Heart left ventricle (tissue), 16 donors: ENCODE measurements around the gene AAGAB. TPM values are rescaled to one million over a fixed set of nuclear protein-coding genes. Genes with fewer than 3 reads are reported as not detected.

ENCODE experiments used
- ATAC-seq, 4 donors: fragments of 200-7000 bp; cut with Tn5 transposase; one replicate each; pipeline ENCODE4 v1.9.1; 2020 to 2022; ENCODE audit warnings: moderate library complexity in 4 of 4, mild to moderate bottlenecking in 3 of 4, moderate number of reproducible peaks in 1 of 4
- DNase-seq, 5 donors: peaks; one replicate each; pipeline ENCODE4 v3.0.0-alpha.2; 2020
- H3K27ac ChIP-seq, 12 donors: fragments of 200-600 bp; sonication (generic) in 4 of 12; one replicate each; pipeline versions ENCODE4 v1.5.0 to v1.8.0; 2016 to 2022; ENCODE audit warnings: mild to moderate bottlenecking in 2 of 12
- H3K27me3 ChIP-seq, 9 donors: fragments of 200-600 bp; sonication (generic) in 2 of 9; one replicate each; pipeline versions ENCODE4 v1.5.1 to v1.8.0; 2016 to 2022; ENCODE audit warnings: mild to moderate bottlenecking in 3 of 9
- H3K36me3 ChIP-seq, 9 donors: fragments of 200-600 bp; sonication (generic) in 2 of 9; one replicate each; pipeline versions ENCODE4 v1.5.0 to v1.8.0; 2018 to 2022; ENCODE audit warnings: mild to moderate bottlenecking in 2 of 9
- H3K4me1 ChIP-seq, 12 donors: fragments of 200-600 bp; sonication (generic) in 4 of 12; one replicate each; pipeline versions ENCODE4 v1.5.0 to v1.8.0; 2016 to 2022; ENCODE audit warnings: mild to moderate bottlenecking in 3 of 12
- H3K4me3 ChIP-seq, 12 donors: fragments of 200-600 bp; sonication (generic) in 4 of 12; one replicate each; pipeline versions ENCODE4 v1.5.0 to v1.8.0; 2017 to 2022; ENCODE audit warnings: mild to moderate bottlenecking in 9 of 12, moderate library complexity in 4 of 12
- H3K9me3 ChIP-seq, 12 donors: fragments of 200-600 bp; sonication (generic) in 4 of 12; one replicate each; pipeline versions ENCODE4 v1.5.0 to v1.8.0; 2016 to 2022; ENCODE audit warnings: mild to moderate bottlenecking in 1 of 12
- CTCF ChIP-seq, 12 donors: fragments of 200-600 bp; sonication (generic) in 4 of 12; IDR thresholded peaks; one replicate each; pipeline versions ENCODE4 v1.5.0 to v1.8.0; 2018 to 2022; ENCODE audit warnings: antibody characterized with exemption in 12 of 12, mild to moderate bottlenecking in 5 of 12
- POLR2A ChIP-seq, 2 donors: fragments of 450-650 bp; IDR thresholded peaks; one replicate each; pipeline ENCODE4 v1.6.1; 2017; ENCODE audit warnings: antibody characterized with exemption in 2 of 2, mild to moderate bottlenecking in 2 of 2, moderate library complexity in 2 of 2
- WGBS, 4 donors: extraction: QIAGEN DNeasy Blood & Tissue Kit in 2 of 4; methylation state at CpG; one replicate each; pipeline versions ENCODE4 v1.1.5 to v1.1.7; 2013 to 2018; 5-methylcytosine and 5-hydroxymethylcytosine counted together
- intact Hi-C, 10 donors: fragments of 100-400 bp; cut with DNase I; formaldehyde crosslinking; loops; one replicate each; pipeline versions ENCODE4 v1.11.1 to v1.14.2; 2022
- polyA plus RNA-seq, 2 donors: library from polyadenylated mRNA; stranded (reverse); fragments of 200-250 nt; gene quantifications; one replicate each; pipeline ENCODE4 v1.2.3, GENCODE V29; 2013
- total RNA-seq, 9 donors: library from RNA; depleted of rRNA in 2 of 9; stranded (reverse); fragments of >200 nt in 2 of 9; fragmentation: NEBNext Ultra II Directional in 3 of 9; extraction: Animal tissue kit (Norgen Biotek cat#: 25700) in 3 of 9; gene quantifications; one replicate each; pipeline versions ENCODE4 v1.1.0 to v1.2.4, GENCODE V29; 2016 to 2023
- donor health status: ischemic (EF 13 %, LVEDD 7.1; RV severe dilation, severe dysfunction).
- donor health status: healthy with polysubstance abuse.
- donor health status: DM: no; HTN: yes; CAD: no.
- donor health status: DM: no; HTN: no; CAD: no.
- donor health status: ischemic (EF 25% LVEDD 6.9; RV normal size, moderate dysfunction).
- donor health status: ischemic (EF 25% LVEDD 5.7; RV mildly dilated, moderate dysfunction).
- donor health status: healthy.
- donor health status: DM: yes; HTN: yes; CAD: no.
- donor health status: ischemic (EF 35%, LVEDD 5.7; RV mildly dilated, moderate dysfunction).
- donor health status: nonischemic (EF 11% LVEDD 7.7; RV severe dilation, severe dysfunction).
- donor health status: DM: yes; HTN: yes; CAD: no.
- donor health status: PGD.
- donor health status: ischemic (EF 29% LVEDD 5.4; RV normal size, mild dysfunction).
- donor health status: nonischemic (EF 23%, LVEDD 6.1; RV moderate dilation, normal function).

Gene AAGAB
- total and polyA plus RNA-seq, 11 donors = 5.4 to 43.4 (median 28.0) TPM

- H3K4me1 ChIP-seq = no peaks in the 10 kb centered on the region
- no peaks in the 10 kb centered on the region for H3K27me3 ChIP-seq
- H3K36me3 ChIP-seq = peaks cover 0 to 53% (median 33%) of the 10 kb centered on the region in 9 donors
- ATAC-seq (no peak), DNase-seq (no peak)
- WGBS, 4 donors = 89 to 100% (median 96%) methylated on average over 1 of the region's 1 CpG
- intact Hi-C loops = no loop called here
- TF ChIP-seq POLR2A (IDR thresholded peaks at IDR 0.05) (no peak), CTCF (IDR thresholded peaks at IDR 0.05) (no peak)
- no peak overlapping the region for H3K4me3 ChIP-seq
- H3K27ac ChIP-seq = no peak overlapping the region
- no peaks in the 10 kb centered on the region for H3K9me3 ChIP-seq
Measured at GRCh38 chr15:67227431-67227830, 27.0 kb downstream of the AAGAB start.

DNA sequence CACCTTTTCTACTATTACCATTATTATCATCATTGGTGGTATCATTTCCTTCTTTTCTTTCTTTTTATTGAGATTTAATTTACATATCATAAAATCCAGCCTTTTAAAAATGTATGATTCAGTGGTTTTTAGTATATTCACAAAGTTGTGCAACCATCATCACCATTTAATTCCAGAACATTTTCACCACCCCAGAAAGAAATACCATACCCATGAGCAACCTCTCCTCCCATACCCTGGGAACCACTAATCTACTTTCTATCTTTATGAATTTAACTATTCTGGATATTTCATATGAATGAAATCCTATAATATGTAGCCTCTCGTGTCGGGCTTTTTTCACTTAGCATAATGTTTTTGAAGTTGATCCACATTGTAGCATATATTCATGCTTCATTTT is 29.1 kb downstream of the AAGAB start:
- ATAC-seq = no peak

DNA sequence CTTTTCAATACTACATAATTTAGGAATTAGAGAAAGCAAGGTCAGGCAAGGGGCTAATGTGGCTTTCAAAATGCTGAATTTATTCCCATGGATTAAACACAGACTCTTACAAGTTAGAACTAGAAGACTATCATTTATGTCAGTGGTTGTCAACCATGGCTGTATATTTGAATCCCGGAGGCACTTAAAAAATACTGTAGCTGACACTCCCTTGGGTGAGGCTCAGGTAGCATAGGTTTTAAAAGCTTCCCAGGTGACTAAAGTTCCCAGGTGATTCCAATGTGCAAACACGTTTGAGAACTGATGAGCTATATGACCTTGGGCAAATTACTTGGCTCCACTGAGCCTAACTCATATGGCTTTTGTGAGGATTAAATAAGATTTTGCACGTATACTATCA is 29.6 kb downstream of the AAGAB start:
- no peak for DNase-seq
- H3K4me3 ChIP-seq = no peak overlapping the region
- intact Hi-C loops = no loop called here
- no peak overlapping the region for H3K27ac ChIP-seq
- TF ChIP-seq POLR2A (IDR thresholded peaks at IDR 0.05) (no peak), CTCF (IDR thresholded peaks at IDR 0.05) (no peak)
- H3K27me3 ChIP-seq = no peaks in the 10 kb centered on the region
- H3K36me3 ChIP-seq = peaks cover 0 to 28% (median 8%) of the 10 kb centered on the region in 9 donors
- no peaks in the 10 kb centered on the region for H3K4me1 ChIP-seq
- no peaks in the 10 kb centered on the region for H3K9me3 ChIP-seq
- 94 to 99% (median 95%) methylated on average over 3 of the region's 3 CpGs for WGBS, 4 donors
- ATAC-seq = no peak

More for the DNA sequence above, 29.1 kb downstream of the AAGAB start:
- Histone ChIP-seq H3K36me3 (peaks cover 0 to 33% (median 12%) of the 10 kb centered on the region in 9 donors), H3K27me3 (no peaks in the 10 kb centered on the region), H3K4me1 (no peaks in the 10 kb centered on the region), H3K4me3 (no peak overlapping the region), H3K27ac (no peak overlapping the region), H3K9me3 (no peaks in the 10 kb centered on the region)
- DNase-seq = no peak
- intact Hi-C loops = no loop called here
- TF ChIP-seq CTCF (IDR thresholded peaks at IDR 0.05) (no peak), POLR2A (IDR thresholded peaks at IDR 0.05) (no peak)
- 94 to 99% (median 99%) methylated on average over 2 of the region's 2 CpGs for WGBS, 4 donors

DNA sequence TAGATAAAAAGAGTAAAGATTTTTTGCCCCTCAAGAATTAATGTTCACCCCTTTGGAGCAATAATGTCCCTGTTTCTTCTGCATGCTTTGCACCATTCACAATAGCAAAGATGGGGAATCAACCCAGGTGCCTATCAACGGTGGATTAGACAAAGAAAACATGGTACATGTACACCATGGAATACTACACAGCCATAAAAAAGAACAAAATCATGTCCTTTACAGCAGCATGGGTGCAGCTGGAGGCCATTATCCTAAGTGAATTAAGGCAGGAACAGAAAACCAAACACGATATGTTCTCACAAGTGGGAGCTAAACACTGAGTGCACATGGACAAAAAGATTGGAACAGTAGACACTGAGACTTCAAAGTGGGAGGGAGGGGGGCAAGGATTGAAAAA is 35.2 kb downstream of the AAGAB start:
- no peaks in the 10 kb centered on the region for H3K27me3 ChIP-seq
- TF ChIP-seq POLR2A (IDR thresholded peaks at IDR 0.05) (no peak), CTCF (IDR thresholded peaks at IDR 0.05) (no peak)
- H3K4me1 ChIP-seq = no peaks in the 10 kb centered on the region
- H3K9me3 ChIP-seq = no peaks in the 10 kb centered on the region
- no peak overlapping the region for H3K4me3 ChIP-seq
- H3K27ac ChIP-seq = no peak overlapping the region
- intact Hi-C loops = no loop called here
- WGBS, 4 donors = 95 to 99% (median 96%) methylated on average over 2 of the region's 2 CpGs
- no peaks in the 10 kb centered on the region for H3K36me3 ChIP-seq
- ATAC-seq (no peak), DNase-seq (no peak)
